SK-N-MC (cell line): ENCODE data around the gene ZNF652.
"Not testable (repeated sequence)": the region's sequence is repeated elsewhere in the genome, so short reads cannot be mapped to it uniquely, and the experiment has no call there.

Experiments
- EZH2 ChIP-seq: fragments of 200-600 bp; sonication (generic); IDR thresholded peaks from one replicate; pipeline ENCODE4 v1.6.1; 2017; ENCODE audit warnings: antibody characterized with exemption
- FOXP2 ChIP-seq: optimal IDR thresholded peaks from 2 replicates; pipeline ENCODE3; 2011; ENCODE audit warnings: mild to moderate bottlenecking, moderate library complexity; ENCODE audit not compliant: insufficient read depth; ENCODE audit errors: extremely low read length, control extremely low read depth
- POLR2AphosphoS5 ChIP-seq: IDR thresholded peaks from 2 replicates; pipeline ENCODE4 v1.6.1; 2012; ENCODE audit warnings: mild to moderate bottlenecking, low read depth, low read length, borderline replicate concordance

GRCh38 chr17:49365126-49365525 lies 3.1 kb upstream of the ZNF652 start:
- not testable (repeated sequence) for TF ChIP-seq FOXP2, EZH2, POLR2AphosphoS5
